ENCODE data around the gene CUL2. TPM values are rescaled to one million over a fixed set of nuclear protein-coding genes. Genes with fewer than 3 reads are reported as not detected.

Gene CUL2
- total RNA-seq, 6 experiments from 2014 or later, result 13.2 to 20.4 (median 15.9) TPM

GRCh38 chr10:34962866-34963265 is 127.3 kb downstream of the CUL2 start:
- no peak overlapping the region for H3K4me3 ChIP-seq
- no peaks in the 10 kb centered on the region for H3K4me1 ChIP-seq
- WGBS (ENCODE audit: insufficient coverage, low coverage, low lambda C conversion rate, missing lambda C conversion rate), result 50% methylated on average over 2 of the region's 2 CpGs
- H3K36me3 ChIP-seq, result no peaks in the 10 kb centered on the region
- no peak for TF ChIP-seq POLR2A (IDR thresholded peaks at IDR 0.05)
- TF ChIP-seq CTCF (IDR thresholded peaks at IDR 0.05), result no peak
- DNase-seq (no peak), ATAC-seq (no peak)
- H3K27ac ChIP-seq, result no peak overlapping the region
- intact Hi-C loops (cut with DNase I), result no loop called here
- H3K27me3 ChIP-seq, result no peaks in the 10 kb centered on the region
- H3K9me3 ChIP-seq, result no peaks in the 10 kb centered on the region

- TF ChIP-seq POLR2A (IDR thresholded peaks at IDR 0.05) (no peak), CTCF (IDR thresholded peaks at IDR 0.05) (peak in 3 of 4 donors; percentile 7 to 17 (median 12))
Observed at GRCh38 chr10:34960983-34961382, 129.2 kb downstream of the CUL2 start.

GRCh38 chr10:34959786-34960185 is 130.4 kb downstream of the CUL2 start:
- no peak for ATAC-seq
- TF ChIP-seq CTCF (IDR thresholded peaks at IDR 0.05), result no peak
- no peak for TF ChIP-seq POLR2A (IDR thresholded peaks at IDR 0.05)
- 63% methylated on average over 4 of the region's 4 CpGs for WGBS (ENCODE audit: insufficient coverage, low coverage, low lambda C conversion rate, missing lambda C conversion rate)
- Histone ChIP-seq H3K9me3 (no peaks in the 10 kb centered on the region), H3K4me1 (no peaks in the 10 kb centered on the region), H3K27me3 (no peaks in the 10 kb centered on the region), H3K4me3 (no peak overlapping the region), H3K36me3 (no peaks in the 10 kb centered on the region), H3K27ac (no peak overlapping the region)
- intact Hi-C loops (cut with DNase I), result no loop called here
- no peak for DNase-seq

More at GRCh38 chr10:34960983-34961382, 129.2 kb downstream of the CUL2 start:
- H3K9me3 ChIP-seq, result no peaks in the 10 kb centered on the region
- no peak for DNase-seq
- no peak overlapping the region for H3K4me3 ChIP-seq
- H3K36me3 ChIP-seq, result no peaks in the 10 kb centered on the region
- peak in 3 of 4 donors; percentile 33 to 57 (median 44) for ATAC-seq
- 82% methylated on average over 6 of the region's 8 CpGs for WGBS (ENCODE audit: insufficient coverage, low coverage, low lambda C conversion rate, missing lambda C conversion rate)
- intact Hi-C loops (cut with DNase I), result no loop called here
- no peaks in the 10 kb centered on the region for H3K27me3 ChIP-seq
- no peak overlapping the region for H3K27ac ChIP-seq
- no peaks in the 10 kb centered on the region for H3K4me1 ChIP-seq

GRCh38 chr10:34959321-34959720 is 130.8 kb downstream of the CUL2 start:
- Histone ChIP-seq H3K4me1 (no peaks in the 10 kb centered on the region), H3K9me3 (no peaks in the 10 kb centered on the region), H3K27me3 (no peaks in the 10 kb centered on the region), H3K27ac (no peak overlapping the region), H3K4me3 (no peak overlapping the region), H3K36me3 (no peaks in the 10 kb centered on the region)
- no peak for TF ChIP-seq CTCF (IDR thresholded peaks at IDR 0.05)
- no peak for TF ChIP-seq POLR2A (IDR thresholded peaks at IDR 0.05)
- no peak for ATAC-seq
- no peak for DNase-seq
- 67% methylated on average over 9 of the region's 9 CpGs for WGBS (ENCODE audit: insufficient coverage, low coverage, low lambda C conversion rate, missing lambda C conversion rate)
- intact Hi-C loops (cut with DNase I), result no loop called here

Small RNA genes lying within 50 kb of the gene (microRNA-seq; reads per million reads assigned to microRNA genes)
- 4.5 to 8.4 reads per million in 2 donors for gene MIR3611

Small RNA genes lying within 50 kb of the gene (small RNA-seq; reads per million reads assigned to genes)
- gene MIR3611 (0 reads per million in 2 experiments), gene RNU7-77P (0 reads per million in 2 experiments)

Other genes with a start within 250 kb of the CUL2 start
- 10 to 100 TPM; 16.3 to 34.1 (median 22.9) TPM for gene CREM, start 36.5 kb upstream of the CUL2 start, total RNA-seq
- 10 to 100 TPM; 22.4 to 49.2 (median 41.4) TPM for gene CCNY, start 246.2 kb upstream of the CUL2 start, total RNA-seq

Measured in right lobe of liver (tissue), 6 donors.